GM23338 (cell line): ENCODE results near the gene LRRN1. TPM values are rescaled to one million over a fixed set of nuclear protein-coding genes. Genes with fewer than 3 reads are reported as not detected.

Source experiments
- ATAC-seq: fragments of 200-7000 bp; cut with Tn5 transposase; 3 replicates; pipeline ENCODE4 v1.9.1; 2020
- DNase-seq: peaks from one replicate; pipeline ENCODE4 v3.0.0-alpha.2; 2015; ENCODE audit warnings: low spot score
- H2AFZ ChIP-seq: fragments of 200-600 bp; sonication (generic); 2 replicates; pipeline ENCODE4 v1.8.0; 2016; ENCODE audit warnings: antibody characterized with exemption, mild to moderate bottlenecking, moderate library complexity
- H3F3A ChIP-seq: fragments of 200-600 bp; sonication (generic); replicated peaks from 2 replicates; pipeline ENCODE4 v1.8.0; 2017; ENCODE audit warnings: antibody characterized with exemption, mixed run types, low read depth
- H3K27ac ChIP-seq: fragments of 200-600 bp; sonication (generic); 2 replicates; pipeline ENCODE4 v1.6.1; 2016; ENCODE audit warnings: low read depth
- H3K27me3 ChIP-seq: fragments of 200-600 bp; sonication (generic); 2 replicates; pipeline ENCODE4 v1.8.0; 2016; ENCODE audit warnings: mild to moderate bottlenecking, mixed run types, moderate library complexity; ENCODE audit not compliant: insufficient read depth
- H3K36me3 ChIP-seq: fragments of 200-600 bp; sonication (generic); 2 replicates; pipeline ENCODE4 v1.8.0; 2016; ENCODE audit warnings: mild to moderate bottlenecking; ENCODE audit not compliant: insufficient read depth
- H3K4me1 ChIP-seq: fragments of 200-600 bp; sonication (generic); 2 replicates; pipeline ENCODE4 v1.8.0; 2016; ENCODE audit warnings: mild to moderate bottlenecking, moderate library complexity; ENCODE audit not compliant: insufficient read depth
- H3K4me2 ChIP-seq: fragments of 200-600 bp; sonication (generic); 2 replicates; pipeline ENCODE4 v1.7.1; 2017; ENCODE audit warnings: mixed run types
- H3K4me3 ChIP-seq: fragments of 200-600 bp; sonication (generic); 2 replicates; pipeline ENCODE4 v1.6.1; 2016; ENCODE audit warnings: mixed run types
- H3K79me2 ChIP-seq: fragments of 200-600 bp; sonication (generic); replicated peaks from 2 replicates; pipeline ENCODE4 v1.8.0; 2017; ENCODE audit warnings: mild to moderate bottlenecking; ENCODE audit not compliant: insufficient read depth
- H3K9me2 ChIP-seq: fragments of 200-600 bp; sonication (generic); 2 replicates; pipeline ENCODE4 v1.8.0; 2017; ENCODE audit not compliant: insufficient read depth
- H4K20me1 ChIP-seq: fragments of 200-600 bp; sonication (generic); replicated peaks from 2 replicates; pipeline ENCODE4 v1.8.0; 2017; ENCODE audit warnings: mild to moderate bottlenecking; ENCODE audit not compliant: insufficient read depth
- H3K27ac Mint-ChIP-seq: 2 replicates; pipeline ENCODE4 v1.8.0; 2020; ENCODE audit warnings: inconsistent platforms, mild to moderate bottlenecking, moderate library complexity, mixed read lengths
- H3K27me3 Mint-ChIP-seq: 3 replicates; pipeline ENCODE4 v1.8.0; 2022; ENCODE audit warnings: low read depth, mild to moderate bottlenecking, moderate library complexity, mixed read lengths, inconsistent platforms; ENCODE audit not compliant: insufficient read depth, poor library complexity
- H3K36me3 Mint-ChIP-seq: 3 replicates; pipeline ENCODE4 v1.8.0; 2021; ENCODE audit warnings: low read depth, mild to moderate bottlenecking, inconsistent platforms, moderate library complexity, mixed read lengths
- H3K4me1 Mint-ChIP-seq: 3 replicates; pipeline ENCODE4 v1.8.0; 2020; ENCODE audit warnings: mild to moderate bottlenecking, inconsistent platforms, mixed read lengths
- H3K4me3 Mint-ChIP-seq: 3 replicates; pipeline ENCODE4 v1.8.0; 2021; ENCODE audit warnings: moderate library complexity, mild to moderate bottlenecking, inconsistent platforms, mixed read lengths
- H3K9me3 Mint-ChIP-seq: 3 replicates; pipeline ENCODE4 v1.8.0; 2020; ENCODE audit warnings: moderate library complexity, mild to moderate bottlenecking, inconsistent platforms, mixed read lengths
- EZH2phosphoT487 ChIP-seq: fragments of 200-600 bp; sonication (generic); IDR thresholded peaks from one replicate; pipeline ENCODE4 v1.8.1; 2018; ENCODE audit warnings: antibody characterized with exemption; ENCODE audit not compliant: unreplicated experiment
- STAT1 ChIP-seq: IDR thresholded peaks from one replicate; pipeline ENCODE4 v1.6.1; 2016; ENCODE audit warnings: antibody characterized with exemption; ENCODE audit not compliant: unreplicated experiment
- polyA plus RNA-seq: library from polyadenylated mRNA; unstranded; fragments of >200 nt; fragmentation: Nextera tagmentation; extraction: Ambion mirVana; gene quantifications from 2 replicates; pipeline ENCODE4 v1.2.1, GENCODE V29; 2016
- total RNA-seq: library from RNA; depleted of rRNA; stranded (reverse); fragments of >200 nt; shearing (Covaris generic); gene quantifications from 2 replicates; pipeline ENCODE4 v1.2.3, GENCODE V29; 2014
- TF ChIP-seq, protein P1 (sequence below): IDR thresholded peaks from 2 replicates; pipeline ENCODE4 v1.6.1; 2016; ENCODE audit warnings: antibody characterized with exemption
- TF ChIP-seq, protein P2 (sequence below): IDR thresholded peaks from one replicate; pipeline ENCODE4 v1.6.1; 2018; ENCODE audit warnings: antibody characterized with exemption; ENCODE audit not compliant: unreplicated experiment
- TF ChIP-seq, protein P3 (sequence below), 2 experiments: fragments of 200-600 bp in 1 of 2; sonication (generic) in 1 of 2; conservative IDR thresholded peaks; 2 replicates each; pipeline versions ENCODE4 v1.5.1 to v1.6.1; 2016 to 2017; ENCODE audit warnings: antibody characterized with exemption in 2 of 2, low read depth in 2 of 2, mild to moderate bottlenecking in 2 of 2, moderate library complexity in 1 of 2
- TF ChIP-seq, protein P4 (sequence below): fragments of 250-450 bp; sonication (Bioruptor Pico); IDR thresholded peaks from 2 replicates; pipeline ENCODE4 v1.5.0; 2020; ENCODE audit warnings: mild to moderate bottlenecking, moderate library complexity

Gene LRRN1
- total and polyA plus RNA-seq, 2 experiments from 2014 or later, result 85.7 to 172 TPM

DNA sequence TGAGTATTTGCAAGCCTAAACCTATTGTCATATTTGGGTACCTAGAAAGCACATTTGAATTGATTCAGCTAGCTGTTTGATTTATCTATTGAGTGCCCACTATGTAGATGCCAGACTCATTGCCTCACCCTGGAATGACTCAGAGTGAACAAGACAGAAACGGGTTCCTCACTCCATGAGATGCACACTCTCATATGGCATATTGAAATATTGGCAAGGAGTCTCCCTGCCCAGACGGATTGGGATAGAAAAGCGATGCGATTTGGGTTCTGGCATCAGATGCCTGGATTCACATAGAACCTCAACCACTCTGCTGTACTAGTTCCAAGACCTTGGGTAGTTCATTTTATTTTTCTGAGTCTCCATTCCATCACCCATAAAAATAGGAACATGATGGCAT, 22.5 kb downstream of the LRRN1 start (continued):
- TF ChIP-seq, protein P1, sequence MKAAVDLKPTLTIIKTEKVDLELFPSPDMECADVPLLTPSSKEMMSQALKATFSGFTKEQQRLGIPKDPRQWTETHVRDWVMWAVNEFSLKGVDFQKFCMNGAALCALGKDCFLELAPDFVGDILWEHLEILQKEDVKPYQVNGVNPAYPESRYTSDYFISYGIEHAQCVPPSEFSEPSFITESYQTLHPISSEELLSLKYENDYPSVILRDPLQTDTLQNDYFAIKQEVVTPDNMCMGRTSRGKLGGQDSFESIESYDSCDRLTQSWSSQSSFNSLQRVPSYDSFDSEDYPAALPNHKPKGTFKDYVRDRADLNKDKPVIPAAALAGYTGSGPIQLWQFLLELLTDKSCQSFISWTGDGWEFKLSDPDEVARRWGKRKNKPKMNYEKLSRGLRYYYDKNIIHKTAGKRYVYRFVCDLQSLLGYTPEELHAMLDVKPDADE, result no peak
- no peak for TF ChIP-seq STAT1
- TF ChIP-seq, protein P2, sequence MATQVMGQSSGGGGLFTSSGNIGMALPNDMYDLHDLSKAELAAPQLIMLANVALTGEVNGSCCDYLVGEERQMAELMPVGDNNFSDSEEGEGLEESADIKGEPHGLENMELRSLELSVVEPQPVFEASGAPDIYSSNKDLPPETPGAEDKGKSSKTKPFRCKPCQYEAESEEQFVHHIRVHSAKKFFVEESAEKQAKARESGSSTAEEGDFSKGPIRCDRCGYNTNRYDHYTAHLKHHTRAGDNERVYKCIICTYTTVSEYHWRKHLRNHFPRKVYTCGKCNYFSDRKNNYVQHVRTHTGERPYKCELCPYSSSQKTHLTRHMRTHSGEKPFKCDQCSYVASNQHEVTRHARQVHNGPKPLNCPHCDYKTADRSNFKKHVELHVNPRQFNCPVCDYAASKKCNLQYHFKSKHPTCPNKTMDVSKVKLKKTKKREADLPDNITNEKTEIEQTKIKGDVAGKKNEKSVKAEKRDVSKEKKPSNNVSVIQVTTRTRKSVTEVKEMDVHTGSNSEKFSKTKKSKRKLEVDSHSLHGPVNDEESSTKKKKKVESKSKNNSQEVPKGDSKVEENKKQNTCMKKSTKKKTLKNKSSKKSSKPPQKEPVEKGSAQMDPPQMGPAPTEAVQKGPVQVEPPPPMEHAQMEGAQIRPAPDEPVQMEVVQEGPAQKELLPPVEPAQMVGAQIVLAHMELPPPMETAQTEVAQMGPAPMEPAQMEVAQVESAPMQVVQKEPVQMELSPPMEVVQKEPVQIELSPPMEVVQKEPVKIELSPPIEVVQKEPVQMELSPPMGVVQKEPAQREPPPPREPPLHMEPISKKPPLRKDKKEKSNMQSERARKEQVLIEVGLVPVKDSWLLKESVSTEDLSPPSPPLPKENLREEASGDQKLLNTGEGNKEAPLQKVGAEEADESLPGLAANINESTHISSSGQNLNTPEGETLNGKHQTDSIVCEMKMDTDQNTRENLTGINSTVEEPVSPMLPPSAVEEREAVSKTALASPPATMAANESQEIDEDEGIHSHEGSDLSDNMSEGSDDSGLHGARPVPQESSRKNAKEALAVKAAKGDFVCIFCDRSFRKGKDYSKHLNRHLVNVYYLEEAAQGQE, result no peak

DNA sequence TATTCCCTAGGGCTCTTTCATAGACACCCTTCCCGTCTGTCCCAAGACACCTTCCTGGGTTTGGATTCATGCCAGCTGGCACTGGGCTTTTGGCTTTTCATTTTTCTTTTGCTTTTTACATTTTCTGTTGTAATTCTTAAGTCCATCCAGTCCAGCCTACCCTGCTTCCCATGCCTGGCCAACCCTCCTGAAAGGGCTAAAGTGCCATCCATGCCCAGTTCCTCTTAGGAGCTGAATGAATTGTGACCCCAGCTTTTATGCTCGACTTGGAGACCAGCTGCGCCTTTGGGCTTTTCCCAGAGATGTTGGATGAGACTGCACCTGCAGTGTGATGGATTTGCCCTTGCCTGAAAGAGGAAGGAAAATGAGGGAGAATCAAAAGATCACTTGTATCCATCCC, 25.8 kb downstream of the LRRN1 start:
- H3K27ac ChIP-seq, result no peak overlapping the region
- peaks cover 20% of the 10 kb centered on the region for H3K36me3 ChIP-seq
- peak overlapping the region; percentile 12; the same call in 1 of the 2 replicates for H3K27ac Mint-ChIP-seq
- TF ChIP-seq, protein P2, result no peak
- TF ChIP-seq, protein P3, sequence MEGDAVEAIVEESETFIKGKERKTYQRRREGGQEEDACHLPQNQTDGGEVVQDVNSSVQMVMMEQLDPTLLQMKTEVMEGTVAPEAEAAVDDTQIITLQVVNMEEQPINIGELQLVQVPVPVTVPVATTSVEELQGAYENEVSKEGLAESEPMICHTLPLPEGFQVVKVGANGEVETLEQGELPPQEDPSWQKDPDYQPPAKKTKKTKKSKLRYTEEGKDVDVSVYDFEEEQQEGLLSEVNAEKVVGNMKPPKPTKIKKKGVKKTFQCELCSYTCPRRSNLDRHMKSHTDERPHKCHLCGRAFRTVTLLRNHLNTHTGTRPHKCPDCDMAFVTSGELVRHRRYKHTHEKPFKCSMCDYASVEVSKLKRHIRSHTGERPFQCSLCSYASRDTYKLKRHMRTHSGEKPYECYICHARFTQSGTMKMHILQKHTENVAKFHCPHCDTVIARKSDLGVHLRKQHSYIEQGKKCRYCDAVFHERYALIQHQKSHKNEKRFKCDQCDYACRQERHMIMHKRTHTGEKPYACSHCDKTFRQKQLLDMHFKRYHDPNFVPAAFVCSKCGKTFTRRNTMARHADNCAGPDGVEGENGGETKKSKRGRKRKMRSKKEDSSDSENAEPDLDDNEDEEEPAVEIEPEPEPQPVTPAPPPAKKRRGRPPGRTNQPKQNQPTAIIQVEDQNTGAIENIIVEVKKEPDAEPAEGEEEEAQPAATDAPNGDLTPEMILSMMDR (conservative IDR thresholded peaks at IDR 0.05; ENCODE audit: low read depth in 2 of 2), result no peak
- TF ChIP-seq, protein P4, sequence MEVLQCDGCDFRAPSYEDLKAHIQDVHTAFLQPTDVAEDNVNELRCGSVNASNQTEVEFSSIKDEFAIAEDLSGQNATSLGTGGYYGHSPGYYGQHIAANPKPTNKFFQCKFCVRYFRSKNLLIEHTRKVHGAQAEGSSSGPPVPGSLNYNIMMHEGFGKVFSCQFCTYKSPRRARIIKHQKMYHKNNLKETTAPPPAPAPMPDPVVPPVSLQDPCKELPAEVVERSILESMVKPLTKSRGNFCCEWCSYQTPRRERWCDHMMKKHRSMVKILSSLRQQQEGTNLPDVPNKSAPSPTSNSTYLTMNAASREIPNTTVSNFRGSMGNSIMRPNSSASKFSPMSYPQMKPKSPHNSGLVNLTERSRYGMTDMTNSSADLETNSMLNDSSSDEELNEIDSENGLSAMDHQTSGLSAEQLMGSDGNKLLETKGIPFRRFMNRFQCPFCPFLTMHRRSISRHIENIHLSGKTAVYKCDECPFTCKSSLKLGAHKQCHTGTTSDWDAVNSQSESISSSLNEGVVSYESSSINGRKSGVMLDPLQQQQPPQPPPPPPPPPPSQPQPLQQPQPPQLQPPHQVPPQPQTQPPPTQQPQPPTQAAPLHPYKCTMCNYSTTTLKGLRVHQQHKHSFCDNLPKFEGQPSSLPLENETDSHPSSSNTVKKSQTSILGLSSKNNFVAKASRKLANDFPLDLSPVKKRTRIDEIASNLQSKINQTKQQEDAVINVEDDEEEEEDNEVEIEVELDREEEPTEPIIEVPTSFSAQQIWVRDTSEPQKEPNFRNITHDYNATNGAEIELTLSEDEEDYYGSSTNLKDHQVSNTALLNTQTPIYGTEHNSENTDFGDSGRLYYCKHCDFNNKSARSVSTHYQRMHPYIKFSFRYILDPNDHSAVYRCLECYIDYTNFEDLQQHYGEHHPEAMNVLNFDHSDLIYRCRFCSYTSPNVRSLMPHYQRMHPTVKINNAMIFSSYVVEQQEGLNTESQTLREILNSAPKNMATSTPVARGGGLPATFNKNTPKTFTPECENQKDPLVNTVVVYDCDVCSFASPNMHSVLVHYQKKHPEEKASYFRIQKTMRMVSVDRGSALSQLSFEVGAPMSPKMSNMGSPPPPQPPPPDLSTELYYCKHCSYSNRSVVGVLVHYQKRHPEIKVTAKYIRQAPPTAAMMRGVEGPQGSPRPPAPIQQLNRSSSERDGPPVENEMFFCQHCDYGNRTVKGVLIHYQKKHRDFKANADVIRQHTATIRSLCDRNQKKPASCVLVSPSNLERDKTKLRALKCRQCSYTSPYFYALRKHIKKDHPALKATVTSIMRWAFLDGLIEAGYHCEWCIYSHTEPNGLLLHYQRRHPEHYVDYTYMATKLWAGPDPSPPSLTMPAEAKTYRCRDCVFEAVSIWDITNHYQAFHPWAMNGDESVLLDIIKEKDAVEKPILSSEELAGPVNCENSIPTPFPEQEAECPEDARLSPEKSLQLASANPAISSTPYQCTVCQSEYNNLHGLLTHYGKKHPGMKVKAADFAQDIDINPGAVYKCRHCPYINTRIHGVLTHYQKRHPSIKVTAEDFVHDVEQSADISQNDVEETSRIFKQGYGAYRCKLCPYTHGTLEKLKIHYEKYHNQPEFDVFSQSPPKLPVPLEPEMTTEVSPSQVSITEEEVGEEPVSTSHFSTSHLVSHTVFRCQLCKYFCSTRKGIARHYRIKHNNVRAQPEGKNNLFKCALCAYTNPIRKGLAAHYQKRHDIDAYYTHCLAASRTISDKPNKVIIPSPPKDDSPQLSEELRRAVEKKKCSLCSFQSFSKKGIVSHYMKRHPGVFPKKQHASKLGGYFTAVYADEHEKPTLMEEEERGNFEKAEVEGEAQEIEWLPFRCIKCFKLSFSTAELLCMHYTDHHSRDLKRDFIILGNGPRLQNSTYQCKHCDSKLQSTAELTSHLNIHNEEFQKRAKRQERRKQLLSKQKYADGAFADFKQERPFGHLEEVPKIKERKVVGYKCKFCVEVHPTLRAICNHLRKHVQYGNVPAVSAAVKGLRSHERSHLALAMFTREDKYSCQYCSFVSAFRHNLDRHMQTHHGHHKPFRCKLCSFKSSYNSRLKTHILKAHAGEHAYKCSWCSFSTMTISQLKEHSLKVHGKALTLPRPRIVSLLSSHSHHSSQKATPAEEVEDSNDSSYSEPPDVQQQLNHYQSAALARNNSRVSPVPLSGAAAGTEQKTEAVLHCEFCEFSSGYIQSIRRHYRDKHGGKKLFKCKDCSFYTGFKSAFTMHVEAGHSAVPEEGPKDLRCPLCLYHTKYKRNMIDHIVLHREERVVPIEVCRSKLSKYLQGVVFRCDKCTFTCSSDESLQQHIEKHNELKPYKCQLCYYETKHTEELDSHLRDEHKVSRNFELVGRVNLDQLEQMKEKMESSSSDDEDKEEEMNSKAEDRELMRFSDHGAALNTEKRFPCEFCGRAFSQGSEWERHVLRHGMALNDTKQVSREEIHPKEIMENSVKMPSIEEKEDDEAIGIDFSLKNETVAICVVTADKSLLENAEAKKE (CRISPR knock-in tag), result no peak
- TF ChIP-seq EZH2phosphoT487, result no peak
- TF ChIP-seq, protein P1, result no peak

More for the DNA sequence above, 25.8 kb downstream of the LRRN1 start:
- Mint-ChIP-seq H3K36me3 (peaks cover 81% of the 10 kb centered on the region), H3K4me1 (peaks cover 19% of the 10 kb centered on the region), H3K4me3 (no peak overlapping the region), H3K27me3 (no peaks in the 10 kb centered on the region), H3K9me3 (no peaks in the 10 kb centered on the region; the same call in 2 of the 3 replicates)
- Histone ChIP-seq H3K9me2 (no peaks in the 10 kb centered on the region), H4K20me1 (peaks cover 38% of the 10 kb centered on the region), H3K27me3 (no peaks in the 10 kb centered on the region), H3K4me1 (0 out of 2 replicates have a peak, but pooled peaks cover 12% of the 10 kb centered on the region), H3F3A (no peaks in the 10 kb centered on the region), H3K4me2 (no peak overlapping the region), H3K4me3 (no peak overlapping the region), H2AFZ (no peak overlapping the region), H3K79me2 (peaks cover 100% of the 10 kb centered on the region)
- ATAC-seq (no peak), DNase-seq (no peak)
